GM23248 (cell line): Measurements from ENCODE around the gene SEC14L1. TPM values are rescaled to one million over a fixed set of nuclear protein-coding genes. Genes with fewer than 3 reads are reported as not detected.

Source experiments
- DNase-seq: peaks from one replicate; pipeline ENCODE4 v3.0.0-alpha.2; 2015
- H2AFZ ChIP-seq: fragments of 200-600 bp; sonication (generic); 2 replicates; pipeline ENCODE4 v1.6.1; 2016; ENCODE audit warnings: antibody characterized with exemption
- H3F3A ChIP-seq: fragments of 200-600 bp; sonication (generic); 2 replicates; pipeline ENCODE4 v1.6.1; 2016; ENCODE audit warnings: mild to moderate bottlenecking, antibody characterized with exemption, mixed run types; ENCODE audit not compliant: insufficient read depth
- H3K27ac ChIP-seq: fragments of 200-600 bp; sonication (generic); 2 replicates; pipeline ENCODE4 v1.5.1; 2016; ENCODE audit warnings: mild to moderate bottlenecking
- H3K27me3 ChIP-seq: fragments of 200-600 bp; sonication (generic); replicated peaks from 2 replicates; pipeline ENCODE4 v1.6.1; 2016; ENCODE audit warnings: mild to moderate bottlenecking; ENCODE audit not compliant: insufficient read depth
- H3K36me3 ChIP-seq: fragments of 200-600 bp; sonication (generic); 2 replicates; pipeline ENCODE4 v1.6.1; 2016; ENCODE audit warnings: low read depth, mild to moderate bottlenecking
- H3K4me1 ChIP-seq: fragments of 200-600 bp; sonication (generic); 2 replicates; pipeline ENCODE4 v1.6.1; 2016; ENCODE audit warnings: mild to moderate bottlenecking; ENCODE audit not compliant: insufficient read depth
- H3K4me2 ChIP-seq: fragments of 200-600 bp; sonication (generic); one replicate; pipeline ENCODE4 v1.6.1; 2016; ENCODE audit warnings: mild to moderate bottlenecking; ENCODE audit not compliant: unreplicated experiment
- H3K4me3 ChIP-seq: fragments of 200-600 bp; sonication (generic); 2 replicates; pipeline ENCODE4 v1.5.1; 2016; ENCODE audit warnings: mild to moderate bottlenecking
- H3K79me2 ChIP-seq: fragments of 200-600 bp; sonication (generic); 2 replicates; pipeline ENCODE4 v1.6.1; 2016; ENCODE audit warnings: mild to moderate bottlenecking; ENCODE audit not compliant: insufficient read depth
- H3K9ac ChIP-seq: fragments of 200-600 bp; sonication (generic); 2 replicates; pipeline ENCODE4 v1.6.1; 2016; ENCODE audit warnings: mild to moderate bottlenecking
- H3K9me2 ChIP-seq: fragments of 200-600 bp; sonication (generic); 2 replicates; pipeline ENCODE4 v1.6.1; 2016; ENCODE audit warnings: mixed run types, mild to moderate bottlenecking, moderate library complexity; ENCODE audit not compliant: insufficient read depth
- H3K9me3 ChIP-seq: fragments of 200-600 bp; sonication (generic); one replicate; pipeline ENCODE4 v1.6.1; 2017; ENCODE audit warnings: low read depth
- H4K20me1 ChIP-seq: fragments of 200-600 bp; sonication (generic); 2 replicates; pipeline ENCODE4 v1.6.0; 2016; ENCODE audit not compliant: insufficient read depth
- EZH2 ChIP-seq: fragments of 200-600 bp; sonication (generic); IDR thresholded peaks from 2 replicates; pipeline ENCODE4 v1.6.1; 2018; ENCODE audit warnings: antibody characterized with exemption, mild to moderate bottlenecking; ENCODE audit not compliant: insufficient read depth, poor library complexity, severe bottlenecking
- EZH2phosphoT487 ChIP-seq: fragments of 200-600 bp; sonication (generic); IDR thresholded peaks from 2 replicates; pipeline ENCODE4 v1.6.1; 2018; ENCODE audit warnings: antibody characterized with exemption, moderate library complexity, mild to moderate bottlenecking, low read depth; ENCODE audit not compliant: insufficient read depth
- WGBS, 2 experiments: methylation state at CpG; one replicate each; pipeline ENCODE4 v1.1.6; 2015 to 2017; ENCODE audit warnings: low lambda C conversion rate in 2 of 2, low coverage in 1 of 2; ENCODE audit errors: missing lambda C conversion rate in 2 of 2; 5-methylcytosine and 5-hydroxymethylcytosine counted together
- in situ Hi-C: fragments of 300-500 bp; cut with MboI; formaldehyde crosslinking; loops from 2 replicates; pipeline ENCODE4 v1.15.0; 2020
- polyA plus RNA-seq: library from polyadenylated mRNA; unstranded; fragments of >200 nt; fragmentation: Nextera tagmentation; extraction: Ambion mirVana; gene quantifications from 2 replicates; pipeline ENCODE4 v1.2.1, GENCODE V29; 2016
- total RNA-seq: library from RNA; depleted of rRNA; stranded (reverse); fragments of >200 nt; shearing (Covaris generic); gene quantifications from 2 replicates; pipeline ENCODE4 v1.2.3, GENCODE V29; 2014

The SEC14L1 gene
- total and polyA plus RNA-seq, 2 experiments from 2014 or later, result 24.4 to 26.8 TPM

DNA sequence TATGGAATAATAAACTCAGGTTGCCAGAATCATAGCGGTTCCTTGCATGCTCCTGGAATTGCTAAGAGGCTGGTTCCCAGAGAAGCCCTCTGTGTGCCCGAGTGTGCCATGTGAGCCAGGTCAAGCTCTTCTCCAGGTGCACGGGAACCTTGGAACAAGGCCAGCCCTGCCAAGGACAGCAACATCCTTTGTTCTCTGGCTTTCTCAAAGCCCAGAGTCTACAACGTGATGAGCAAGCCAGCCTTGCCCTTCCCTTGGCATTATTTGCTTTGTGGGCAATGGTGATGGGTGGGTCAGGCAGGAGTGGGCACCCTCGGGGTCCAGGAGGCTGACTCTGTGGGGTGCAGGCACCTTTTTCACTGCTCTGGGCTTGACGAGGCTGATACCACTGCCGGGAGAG lies 14.2 kb upstream of the SEC14L1 start:
- H4K20me1 ChIP-seq, result no peaks in the 10 kb centered on the region
- H3K27ac ChIP-seq, result no peak overlapping the region
- H3K9ac ChIP-seq, result no peak overlapping the region

DNA sequence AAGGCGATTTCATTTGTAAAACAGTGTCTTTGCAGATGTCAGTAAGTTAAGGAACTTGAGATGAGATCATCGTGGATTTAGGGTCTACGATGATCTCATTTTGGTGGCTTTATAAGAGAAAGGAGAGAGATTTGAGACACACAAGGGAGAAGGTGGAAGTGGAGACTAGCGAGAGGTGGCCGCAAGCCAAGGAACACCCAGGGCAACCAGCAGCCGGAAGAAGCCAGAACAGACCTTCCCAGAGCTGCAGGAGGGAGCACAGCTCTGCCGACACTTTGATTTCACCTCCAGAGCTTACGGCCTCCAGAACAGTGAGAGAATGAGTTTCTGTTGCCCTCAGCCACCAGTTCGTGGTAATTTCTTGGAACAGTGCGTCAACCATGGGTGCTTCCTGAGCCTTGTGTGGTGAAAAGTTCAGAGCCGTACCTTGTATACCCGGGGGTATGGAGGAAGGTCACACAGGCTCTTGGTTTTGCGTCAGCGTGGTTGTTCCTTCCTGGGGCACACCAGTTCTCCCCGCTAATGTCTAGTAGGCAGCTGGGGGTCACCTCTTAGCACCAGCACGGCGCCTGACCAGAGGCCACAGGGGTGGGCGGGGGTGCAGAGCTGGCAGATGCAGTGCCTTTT lies 12.9 kb upstream of the SEC14L1 start:
- Histone ChIP-seq H3K36me3 (no peaks in the 10 kb centered on the region), H3K9me2 (no peaks in the 10 kb centered on the region), H3K4me1 (peaks cover 52% of the 10 kb centered on the region), H3K4me3 (no peak overlapping the region), H3K9ac (no peak overlapping the region), H2AFZ (no peak overlapping the region), H3K4me2 (no peak overlapping the region), H4K20me1 (no peaks in the 10 kb centered on the region), H3K27me3 (no peaks in the 10 kb centered on the region), H3K9me3 (no peaks in the 10 kb centered on the region), H3K27ac (no peak overlapping the region), H3K79me2 (no peaks in the 10 kb centered on the region), H3F3A (peaks cover 36% of the 10 kb centered on the region)
- in situ Hi-C loops, result no loop called here
- TF ChIP-seq EZH2 (no peak), EZH2phosphoT487 (no peak)
- no peak for DNase-seq
- WGBS, 2 experiments, result 91 to 94% methylated on average over 18 of the region's 18 CpGs

More for the DNA sequence above, 14.2 kb upstream of the SEC14L1 start:
- Histone ChIP-seq H3K79me2 (no peaks in the 10 kb centered on the region), H3K36me3 (no peaks in the 10 kb centered on the region), H3K27me3 (no peaks in the 10 kb centered on the region), H3F3A (peaks cover 46% of the 10 kb centered on the region), H2AFZ (no peak overlapping the region), H3K9me2 (no peaks in the 10 kb centered on the region), H3K9me3 (no peaks in the 10 kb centered on the region), H3K4me1 (peaks cover 51% of the 10 kb centered on the region), H3K4me2 (no peak overlapping the region), H3K4me3 (no peak overlapping the region)
- 91 to 92% methylated on average over 7 of the region's 7 CpGs for WGBS, 2 experiments
- TF ChIP-seq EZH2, result no peak
- no peak for TF ChIP-seq EZH2phosphoT487
- no peak for DNase-seq
- in situ Hi-C loops, result no loop called here

DNA sequence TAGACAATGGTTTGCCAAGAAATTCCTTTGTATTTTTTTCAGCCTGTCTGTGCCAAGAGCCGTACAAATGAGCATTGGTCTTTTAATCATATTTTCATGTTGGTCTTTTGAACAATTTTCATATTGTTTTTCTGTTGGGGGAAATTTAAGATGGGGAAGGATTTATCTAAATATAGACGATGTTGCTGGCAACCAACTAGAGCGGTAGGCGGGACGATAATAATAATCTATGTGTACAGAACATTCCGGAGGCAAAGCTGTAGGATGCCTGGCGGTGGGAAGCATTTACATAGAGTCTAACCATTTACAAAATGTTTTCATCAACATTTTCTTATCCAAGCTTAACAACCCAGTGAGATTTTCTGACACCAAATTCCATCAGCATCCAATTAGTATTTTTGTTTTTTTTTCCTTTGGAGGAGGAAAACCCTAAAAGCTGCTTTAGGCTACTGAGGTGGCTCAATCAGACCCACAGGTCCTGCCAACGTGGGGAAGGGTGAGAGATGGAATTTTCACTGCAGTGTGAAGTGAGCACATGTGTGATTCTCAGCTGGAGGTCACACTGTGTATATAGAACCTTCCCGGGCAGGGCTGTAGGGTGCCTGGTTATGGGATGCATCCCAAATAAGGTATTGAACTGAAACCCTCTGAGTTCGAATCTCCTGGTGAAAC lies 11.7 kb upstream of the SEC14L1 start:
- Histone ChIP-seq H3K9ac (peak overlapping the region; percentile 6; the same call in 1 of the 2 replicates), H3K27me3 (no peaks in the 10 kb centered on the region), H3F3A (peaks cover 33% of the 10 kb centered on the region), H3K4me3 (no peak overlapping the region), H3K9me2 (no peaks in the 10 kb centered on the region), H3K4me1 (peaks cover 52% of the 10 kb centered on the region), H3K36me3 (no peaks in the 10 kb centered on the region), H3K9me3 (no peaks in the 10 kb centered on the region), H4K20me1 (no peaks in the 10 kb centered on the region), H3K79me2 (no peaks in the 10 kb centered on the region), H3K4me2 (peak overlapping the region; percentile 69), H2AFZ (peak overlapping the region; percentile 84), H3K27ac (peak overlapping the region; percentile 11; the same call in 1 of the 2 replicates)
- 19 to 21% methylated on average over 10 of the region's 10 CpGs for WGBS, 2 experiments
- DNase-seq, result peak; percentile 39
- in situ Hi-C loops, result no loop called here
- TF ChIP-seq EZH2 (no peak), EZH2phosphoT487 (no peak)

DNA sequence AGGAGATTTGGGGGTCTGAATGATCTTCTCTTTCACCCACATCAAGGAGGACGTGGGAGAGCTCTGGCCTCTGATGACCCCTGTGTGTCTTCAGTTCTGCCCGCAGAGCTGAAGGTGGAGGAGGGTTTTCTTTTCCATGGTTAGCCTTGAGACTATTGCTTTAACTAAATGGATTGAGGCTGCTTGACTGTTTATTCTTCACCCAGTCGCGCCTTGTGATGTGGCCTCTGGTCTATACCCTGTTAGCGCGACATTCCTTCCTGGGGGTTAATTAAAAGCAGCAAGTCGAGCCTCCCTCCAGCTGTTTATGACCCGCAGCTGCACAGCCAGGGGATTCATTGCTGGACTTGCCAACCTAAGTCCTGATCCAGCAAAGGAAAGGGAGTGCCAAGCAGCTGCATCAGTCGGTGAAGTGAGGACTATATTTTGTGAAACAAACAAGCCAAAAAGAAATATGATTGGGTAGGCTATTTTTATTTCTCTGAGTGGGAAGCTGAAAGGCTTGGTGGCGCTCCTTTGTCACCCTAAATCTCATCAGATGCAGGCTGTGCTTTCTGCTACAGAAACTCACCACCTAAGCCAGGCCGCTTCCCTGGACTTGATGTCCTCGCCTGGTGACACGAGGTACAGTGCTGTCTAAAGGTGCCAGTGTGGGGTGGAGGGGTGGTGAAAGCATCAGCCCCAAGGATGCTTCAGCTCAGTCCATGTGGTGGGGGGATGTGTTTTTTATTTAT lies 11.0 kb upstream of the SEC14L1 start:
- Histone ChIP-seq H4K20me1 (no peaks in the 10 kb centered on the region), H3K27ac (peak overlapping the region; percentile 11; the same call in 1 of the 2 replicates), H3K9me2 (no peaks in the 10 kb centered on the region), H3K4me1 (peaks cover 45% of the 10 kb centered on the region), H3K9me3 (no peaks in the 10 kb centered on the region), H3F3A (peaks cover 26% of the 10 kb centered on the region), H2AFZ (peak overlapping the region; percentile 84), H3K27me3 (no peaks in the 10 kb centered on the region), H3K4me3 (no peak overlapping the region), H3K9ac (peak overlapping the region; percentile 6; the same call in 1 of the 2 replicates), H3K36me3 (no peaks in the 10 kb centered on the region), H3K4me2 (peak overlapping the region; percentile 69), H3K79me2 (no peaks in the 10 kb centered on the region)
- in situ Hi-C loops, result no loop called here
- TF ChIP-seq EZH2 (no peak), EZH2phosphoT487 (no peak)
- DNase-seq, result peak; percentile 51
- WGBS, 2 experiments, result 19% methylated on average over 13 of the region's 13 CpGs
